Retinal pigment epithelial cell (primary cell): Measurements from ENCODE around the gene MOCS3.

Experiments used
- DNase-seq: peaks from one replicate; pipeline ENCODE4 v3.0.0-alpha.2; 2010; ENCODE audit warnings: low read depth
- H3K4me3 ChIP-seq: 2 replicates; pipeline ENCODE4 v1.5.1; 2011; ENCODE audit warnings: mild to moderate bottlenecking, low read length, control low read depth, moderate library complexity
- TF ChIP-seq, protein P1 (sequence below): conservative IDR thresholded peaks from 2 replicates; pipeline ENCODE4 v1.5.1; 2011; ENCODE audit warnings: low read depth, low read length, control low read depth, inconsistent platforms

The MOCS3 gene

GRCh38 chr20:50957276-50957675 lies 1.3 kb upstream of the MOCS3 start:
- peak overlapping the region; percentile 99 for H3K4me3 ChIP-seq
- TF ChIP-seq, protein P1, sequence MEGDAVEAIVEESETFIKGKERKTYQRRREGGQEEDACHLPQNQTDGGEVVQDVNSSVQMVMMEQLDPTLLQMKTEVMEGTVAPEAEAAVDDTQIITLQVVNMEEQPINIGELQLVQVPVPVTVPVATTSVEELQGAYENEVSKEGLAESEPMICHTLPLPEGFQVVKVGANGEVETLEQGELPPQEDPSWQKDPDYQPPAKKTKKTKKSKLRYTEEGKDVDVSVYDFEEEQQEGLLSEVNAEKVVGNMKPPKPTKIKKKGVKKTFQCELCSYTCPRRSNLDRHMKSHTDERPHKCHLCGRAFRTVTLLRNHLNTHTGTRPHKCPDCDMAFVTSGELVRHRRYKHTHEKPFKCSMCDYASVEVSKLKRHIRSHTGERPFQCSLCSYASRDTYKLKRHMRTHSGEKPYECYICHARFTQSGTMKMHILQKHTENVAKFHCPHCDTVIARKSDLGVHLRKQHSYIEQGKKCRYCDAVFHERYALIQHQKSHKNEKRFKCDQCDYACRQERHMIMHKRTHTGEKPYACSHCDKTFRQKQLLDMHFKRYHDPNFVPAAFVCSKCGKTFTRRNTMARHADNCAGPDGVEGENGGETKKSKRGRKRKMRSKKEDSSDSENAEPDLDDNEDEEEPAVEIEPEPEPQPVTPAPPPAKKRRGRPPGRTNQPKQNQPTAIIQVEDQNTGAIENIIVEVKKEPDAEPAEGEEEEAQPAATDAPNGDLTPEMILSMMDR, result no peak
- no peak for DNase-seq

- peak within 1 kb of the TSS; percentile 99 for H3K4me3 ChIP-seq
- TF ChIP-seq, protein P1, result no peak
- DNase-seq, result peak; percentile 57
These were observed 612 bp upstream of the MOCS3 start, which contains the start of gene DPM1 for GRCh38 chr20:50957798-50958614. Gene DPM1, minus strand, starts transcription at chr20:50958532. Its CDS starts 9 bp downstream, at chr20:50958523.

GRCh38 chr20:50959543-50960126 lies 1.0 kb downstream of the MOCS3 start:
- peak overlapping the region; percentile 99 for H3K4me3 ChIP-seq
- TF ChIP-seq, protein P1, result no peak
- DNase-seq, result no peak

GRCh38 chr20:50967586-50967985 lies 9.0 kb downstream of the MOCS3 start:
- TF ChIP-seq, protein P1, result no peak
- H3K4me3 ChIP-seq, result no peak overlapping the region
- no peak for DNase-seq

- no peak overlapping the region for H3K4me3 ChIP-seq
- TF ChIP-seq, protein P1, result no peak
- no peak for DNase-seq
These were observed 9.7 kb downstream of the MOCS3 start for GRCh38 chr20:50968289-50968688.

GRCh38 chr20:50969435-50969834 lies 10.8 kb downstream of the MOCS3 start:
- no peak for DNase-seq

More at GRCh38 chr20:50969435-50969834, 10.8 kb downstream of the MOCS3 start:
- TF ChIP-seq, protein P1, result no peak
- H3K4me3 ChIP-seq, result no peak overlapping the region
